ENCODE data around the gene MAPRE3. TPM values are rescaled to one million over a fixed set of nuclear protein-coding genes. Genes with fewer than 3 reads are reported as not detected.

Gene MAPRE3
- total RNA-seq, 4 donors from 2014 or later = 8.5 to 18.6 (median 12.4) TPM

GRCh38 chr2:27058210-27058609 is 87.8 kb downstream of the MAPRE3 start:
- H3K27me3 ChIP-seq = no peaks in the 10 kb centered on the region
- no peak for ATAC-seq
- 69 to 80% methylated on average over 2 to 3 of the region's 10 CpGs for WGBS, 2 donors (ENCODE audit: low coverage in 1 of 2)
- H3K4me1 ChIP-seq = no peaks in the 10 kb centered on the region
- no peaks in the 10 kb centered on the region for H3K9me3 ChIP-seq
- H3K4me3 ChIP-seq = no peak overlapping the region
- no peak for TF ChIP-seq POLR2AphosphoS5 (IDR thresholded peaks at IDR 0.05)
- no peak for TF ChIP-seq POLR2A (IDR thresholded peaks at IDR 0.05)
- peaks cover 0 to 78% of the 10 kb centered on the region in 2 donors for H3K36me3 ChIP-seq
- H3K27ac ChIP-seq = no peak overlapping the region

- Histone ChIP-seq H3K4me1 (peaks cover 0 to 6% (median 0%) of the 10 kb centered on the region in 3 donors), H3K36me3 (peaks cover 0 to 67% of the 10 kb centered on the region in 2 donors), H3K4me3 (no peak overlapping the region), H3K27me3 (no peaks in the 10 kb centered on the region), H3K27ac (peak overlapping the region in 1 of 4 donors; percentile 0), H3K9me3 (no peaks in the 10 kb centered on the region)
- WGBS, 2 donors (ENCODE audit: low coverage in 1 of 2) = 50% methylated on average over 3 of the region's 15 CpGs; no CpG with 5 or more reads in 1 of the 2 donors
- ATAC-seq = no peak
- TF ChIP-seq EP300 (IDR thresholded peaks at IDR 0.05) = no peak
- TF ChIP-seq POLR2AphosphoS5 (IDR thresholded peaks at IDR 0.05) = no peak
- TF ChIP-seq CTCF (IDR thresholded peaks at IDR 0.05) = no peak
- TF ChIP-seq POLR2A (IDR thresholded peaks at IDR 0.05) = no peak
These were observed 88.8 kb downstream of the MAPRE3 start for GRCh38 chr2:27059141-27059820.

- Histone ChIP-seq H3K27me3 (no peaks in the 10 kb centered on the region), H3K4me3 (no peak overlapping the region), H3K9me3 (no peaks in the 10 kb centered on the region), H3K27ac (no peak overlapping the region), H3K36me3 (peaks cover 0 to 63% of the 10 kb centered on the region in 2 donors), H3K4me1 (peaks cover 0 to 6% (median 0%) of the 10 kb centered on the region in 3 donors)
- 95% methylated on average over 3 of the region's 3 CpGs; no CpG with 5 or more reads in 1 of the 2 donors for WGBS, 2 donors (ENCODE audit: low coverage in 1 of 2)
- ATAC-seq = no peak
- no peak for TF ChIP-seq POLR2A (IDR thresholded peaks at IDR 0.05)
- no peak for TF ChIP-seq EP300 (IDR thresholded peaks at IDR 0.05)
- TF ChIP-seq POLR2AphosphoS5 (IDR thresholded peaks at IDR 0.05) = no peak
- no peak for TF ChIP-seq CTCF (IDR thresholded peaks at IDR 0.05)
These were observed 89.9 kb downstream of the MAPRE3 start for GRCh38 chr2:27060323-27060722.

- H3K4me1 ChIP-seq = peaks cover 3 to 38% (median 12%) of the 10 kb centered on the region in 3 donors
- WGBS, 2 donors (ENCODE audit: low coverage in 1 of 2) = 57 to 60% methylated on average over 2 of the region's 3 CpGs
- no peaks in the 10 kb centered on the region for H3K27me3 ChIP-seq
- no peak for ATAC-seq
- H3K9me3 ChIP-seq = no peaks in the 10 kb centered on the region
- TF ChIP-seq CTCF (IDR thresholded peaks at IDR 0.05) (no peak), EP300 (IDR thresholded peaks at IDR 0.05) (no peak), POLR2AphosphoS5 (IDR thresholded peaks at IDR 0.05) (no peak), POLR2A (IDR thresholded peaks at IDR 0.05) (no peak)
- no peak overlapping the region for H3K27ac ChIP-seq
- peaks cover 0 to 60% of the 10 kb centered on the region in 2 donors for H3K36me3 ChIP-seq
- H3K4me3 ChIP-seq = no peak overlapping the region
These were observed 94.7 kb downstream of the MAPRE3 start for GRCh38 chr2:27065128-27065527.

GRCh38 chr2:27067385-27067784 is 96.9 kb downstream of the MAPRE3 start:
- Histone ChIP-seq H3K4me3 (no peak overlapping the region), H3K36me3 (peaks cover 0 to 53% of the 10 kb centered on the region in 2 donors), H3K27me3 (no peaks in the 10 kb centered on the region), H3K9me3 (no peaks in the 10 kb centered on the region), H3K27ac (peak overlapping the region in 1 of 4 donors; percentile 11), H3K4me1 (peaks cover 5 to 54% (median 20%) of the 10 kb centered on the region in 3 donors)
- no peak for TF ChIP-seq POLR2AphosphoS5 (IDR thresholded peaks at IDR 0.05)
- ATAC-seq = no peak
- WGBS, 2 donors (ENCODE audit: low coverage in 1 of 2) = 86 to 92% methylated on average over 1 to 4 of the region's 5 CpGs

GRCh38 chr2:27069436-27069835 is 99.0 kb downstream of the MAPRE3 start:
- peak overlapping the region in 1 of 2 donors; percentile 82 for H3K4me3 ChIP-seq
- peaks cover 5 to 68% (median 25%) of the 10 kb centered on the region in 3 donors for H3K4me1 ChIP-seq
- 83 to 95% methylated on average over 2 to 4 of the region's 6 CpGs for WGBS, 2 donors (ENCODE audit: low coverage in 1 of 2)
- H3K9me3 ChIP-seq = no peaks in the 10 kb centered on the region
- TF ChIP-seq POLR2A (IDR thresholded peaks at IDR 0.05) = no peak
- no peak for TF ChIP-seq POLR2AphosphoS5 (IDR thresholded peaks at IDR 0.05)
- TF ChIP-seq EP300 (IDR thresholded peaks at IDR 0.05) = no peak
- peak overlapping the region in 3 of 4 donors; percentile 51 to 98 (median 96) for H3K27ac ChIP-seq
- peaks cover 0 to 53% of the 10 kb centered on the region in 2 donors for H3K36me3 ChIP-seq
- ATAC-seq = no peak
- H3K27me3 ChIP-seq = no peaks in the 10 kb centered on the region
